Activated naive CD8-positive, alpha-beta T cell (primary cell): ENCODE measurements around the gene SRPK2.

Experiments used
- H3K27ac Mint-ChIP-seq: one replicate; pipeline ENCODE4 v1.8.0; 2021; ENCODE audit warnings: mixed read lengths
- H3K27me3 Mint-ChIP-seq: one replicate; pipeline ENCODE4 v1.8.0; 2021; ENCODE audit warnings: mixed read lengths
- H3K36me3 Mint-ChIP-seq: one replicate; pipeline ENCODE4 v1.8.0; 2021; ENCODE audit warnings: mixed read lengths
- H3K4me1 Mint-ChIP-seq: one replicate; pipeline ENCODE4 v1.8.0; 2021; ENCODE audit warnings: low read depth, mixed read lengths
- H3K4me3 Mint-ChIP-seq: one replicate; pipeline ENCODE4 v1.8.0; 2021; ENCODE audit warnings: mild to moderate bottlenecking, mixed read lengths
- H3K9me3 Mint-ChIP-seq: one replicate; pipeline ENCODE4 v1.8.0; 2021; ENCODE audit warnings: low read depth, mixed read lengths

SRPK2 gene

GRCh38 chr7:105107458-105107857 is 281.3 kb downstream of the SRPK2 start:
- no peak overlapping the region for H3K4me3 Mint-ChIP-seq
- no peaks in the 10 kb centered on the region for H3K27me3 Mint-ChIP-seq
- no peaks in the 10 kb centered on the region for H3K9me3 Mint-ChIP-seq
- peak overlapping the region; percentile 34 for H3K27ac Mint-ChIP-seq
- H3K4me1 Mint-ChIP-seq, result peaks cover 29% of the 10 kb centered on the region
- H3K36me3 Mint-ChIP-seq, result peaks cover 12% of the 10 kb centered on the region

DNA sequence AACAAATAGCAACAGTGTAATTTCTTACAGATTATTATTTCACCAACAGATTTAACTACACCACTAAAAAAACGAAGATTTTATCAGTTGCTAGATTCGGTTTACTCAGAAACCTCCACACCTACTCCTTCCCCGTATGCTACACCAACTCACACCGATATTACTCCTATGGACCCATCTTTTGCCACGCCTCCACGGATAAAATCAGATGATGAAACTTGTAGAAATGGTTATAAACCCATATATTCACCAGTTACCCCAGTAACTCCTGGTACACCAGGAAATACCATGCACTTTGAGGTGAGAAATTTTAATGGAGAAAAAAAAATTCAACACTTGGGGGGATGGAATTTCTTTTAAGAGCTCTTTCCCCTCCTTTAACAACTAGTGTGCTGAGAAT is 282.2 kb downstream of the SRPK2 start:
- Mint-ChIP-seq H3K4me1 (peaks cover 25% of the 10 kb centered on the region), H3K36me3 (peaks cover 5% of the 10 kb centered on the region), H3K27ac (peak overlapping the region; percentile 81), H3K4me3 (no peak overlapping the region), H3K27me3 (no peaks in the 10 kb centered on the region), H3K9me3 (no peaks in the 10 kb centered on the region)

DNA sequence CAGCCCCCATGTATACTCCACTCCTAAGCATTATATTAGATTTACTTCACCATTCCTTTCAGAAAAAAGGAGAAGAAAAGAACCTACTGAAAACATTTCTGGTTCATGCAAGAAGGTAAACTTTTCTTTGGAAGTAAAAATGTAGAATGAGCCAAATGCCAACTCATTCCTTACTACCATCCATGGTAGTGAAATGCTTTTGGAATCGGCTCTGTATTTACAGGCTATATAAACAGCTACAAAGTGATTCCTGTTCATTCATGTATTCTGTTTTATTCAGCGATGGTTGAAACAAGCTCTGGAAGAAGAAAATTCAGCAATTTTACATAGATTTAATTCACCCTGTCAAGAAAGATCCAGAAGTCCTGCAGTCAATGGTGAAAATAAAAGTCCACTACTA is 283.1 kb downstream of the SRPK2 start:
- no peaks in the 10 kb centered on the region for H3K9me3 Mint-ChIP-seq
- H3K27me3 Mint-ChIP-seq, result no peaks in the 10 kb centered on the region
- H3K27ac Mint-ChIP-seq, result peak overlapping the region; percentile 51
- peaks cover 7% of the 10 kb centered on the region for H3K36me3 Mint-ChIP-seq
- H3K4me1 Mint-ChIP-seq, result peaks cover 33% of the 10 kb centered on the region
- no peak overlapping the region for H3K4me3 Mint-ChIP-seq

GRCh38 chr7:105102557-105103352 is 286.0 kb downstream of the SRPK2 start:
- Mint-ChIP-seq H3K27me3 (no peaks in the 10 kb centered on the region), H3K4me3 (no peak overlapping the region), H3K36me3 (peaks cover 10% of the 10 kb centered on the region), H3K4me1 (peaks cover 48% of the 10 kb centered on the region), H3K27ac (peak overlapping the region; percentile 67), H3K9me3 (no peaks in the 10 kb centered on the region)

GRCh38 chr7:105101864-105102263 is 286.9 kb downstream of the SRPK2 start:
- H3K4me1 Mint-ChIP-seq, result peaks cover 51% of the 10 kb centered on the region
- H3K9me3 Mint-ChIP-seq, result no peaks in the 10 kb centered on the region
- no peak overlapping the region for H3K4me3 Mint-ChIP-seq
- H3K27me3 Mint-ChIP-seq, result no peaks in the 10 kb centered on the region
- H3K27ac Mint-ChIP-seq, result peak overlapping the region; percentile 58
- H3K36me3 Mint-ChIP-seq, result peaks cover 12% of the 10 kb centered on the region

DNA sequence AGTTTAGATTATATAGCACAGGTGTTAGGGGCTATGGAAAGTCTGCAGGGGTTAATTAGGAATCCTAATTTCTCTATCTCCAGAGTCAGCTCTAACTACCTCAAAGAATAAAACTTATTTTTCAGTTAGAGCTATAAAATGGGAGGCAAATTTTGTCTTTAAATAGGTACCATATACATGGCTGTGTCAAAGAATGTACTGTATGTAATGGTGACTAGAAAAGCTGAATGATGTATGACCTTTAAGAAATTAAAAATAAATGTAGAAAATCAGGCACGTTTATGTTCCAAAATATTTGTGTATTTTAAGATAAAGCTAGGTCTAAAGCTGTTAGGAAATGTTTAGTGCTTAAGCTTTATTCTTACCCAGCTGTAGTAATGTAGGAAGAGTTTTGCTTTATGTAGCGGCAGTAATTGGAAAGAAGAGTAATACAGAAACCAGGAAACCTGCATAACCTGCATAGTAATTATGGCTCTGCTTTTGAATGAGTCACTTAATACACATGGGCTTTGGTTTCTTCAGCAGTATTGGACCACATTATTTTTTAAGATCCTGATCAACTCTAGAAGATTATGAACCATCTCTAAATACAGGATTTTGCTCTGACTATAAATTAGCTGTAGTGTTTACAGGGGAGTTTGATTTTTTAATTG is 289.7 kb downstream of the SRPK2 start:
- H3K27ac Mint-ChIP-seq, result peak overlapping the region; percentile 83
- H3K27me3 Mint-ChIP-seq, result no peaks in the 10 kb centered on the region
- H3K4me1 Mint-ChIP-seq, result peaks cover 50% of the 10 kb centered on the region
- H3K4me3 Mint-ChIP-seq, result peak overlapping the region; percentile 33
- H3K36me3 Mint-ChIP-seq, result peaks cover 12% of the 10 kb centered on the region
- H3K9me3 Mint-ChIP-seq, result no peaks in the 10 kb centered on the region

- Mint-ChIP-seq H3K27me3 (no peaks in the 10 kb centered on the region), H3K27ac (peak overlapping the region; percentile 72), H3K4me1 (peaks cover 41% of the 10 kb centered on the region), H3K9me3 (no peaks in the 10 kb centered on the region), H3K36me3 (peaks cover 9% of the 10 kb centered on the region), H3K4me3 (peak overlapping the region; percentile 25)
Observed at GRCh38 chr7:105097619-105098018, 291.1 kb downstream of the SRPK2 start.

- no peaks in the 10 kb centered on the region for H3K27me3 Mint-ChIP-seq
- no peaks in the 10 kb centered on the region for H3K9me3 Mint-ChIP-seq
- peaks cover 37% of the 10 kb centered on the region for H3K4me1 Mint-ChIP-seq
- H3K36me3 Mint-ChIP-seq, result peaks cover 10% of the 10 kb centered on the region
- H3K4me3 Mint-ChIP-seq, result no peak overlapping the region
- H3K27ac Mint-ChIP-seq, result peak overlapping the region; percentile 34
Observed at GRCh38 chr7:105096306-105096705, 292.4 kb downstream of the SRPK2 start.

- no peaks in the 10 kb centered on the region for H3K27me3 Mint-ChIP-seq
- peaks cover 10% of the 10 kb centered on the region for H3K36me3 Mint-ChIP-seq
- H3K4me1 Mint-ChIP-seq, result peaks cover 24% of the 10 kb centered on the region
- no peaks in the 10 kb centered on the region for H3K9me3 Mint-ChIP-seq
- H3K4me3 Mint-ChIP-seq, result no peak overlapping the region
- H3K27ac Mint-ChIP-seq, result peak overlapping the region; percentile 68
Observed at GRCh38 chr7:105094966-105095365, 293.8 kb downstream of the SRPK2 start.

DNA sequence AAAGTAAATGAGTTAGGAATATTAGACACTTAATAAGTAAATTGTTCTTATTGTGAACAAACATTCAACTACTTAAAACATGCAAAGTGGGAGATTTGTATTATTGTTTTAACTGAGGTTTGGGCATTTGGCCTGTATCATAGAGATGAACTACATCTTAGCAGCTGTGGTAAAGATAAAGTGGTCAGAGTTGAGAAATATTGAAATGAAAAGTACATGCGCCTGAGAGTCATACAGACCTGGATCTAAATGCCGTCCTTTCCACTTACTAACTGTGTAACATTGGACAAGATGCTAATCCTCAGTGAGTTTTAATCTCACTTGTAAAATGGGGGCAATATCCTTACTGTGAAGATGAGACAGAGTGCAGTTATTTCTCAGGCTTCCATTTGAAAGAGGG is 300.3 kb downstream of the SRPK2 start:
- Mint-ChIP-seq H3K9me3 (no peaks in the 10 kb centered on the region), H3K27me3 (no peaks in the 10 kb centered on the region), H3K4me3 (no peak overlapping the region), H3K27ac (peak overlapping the region; percentile 52), H3K4me1 (peaks cover 12% of the 10 kb centered on the region), H3K36me3 (peaks cover 12% of the 10 kb centered on the region)

DNA sequence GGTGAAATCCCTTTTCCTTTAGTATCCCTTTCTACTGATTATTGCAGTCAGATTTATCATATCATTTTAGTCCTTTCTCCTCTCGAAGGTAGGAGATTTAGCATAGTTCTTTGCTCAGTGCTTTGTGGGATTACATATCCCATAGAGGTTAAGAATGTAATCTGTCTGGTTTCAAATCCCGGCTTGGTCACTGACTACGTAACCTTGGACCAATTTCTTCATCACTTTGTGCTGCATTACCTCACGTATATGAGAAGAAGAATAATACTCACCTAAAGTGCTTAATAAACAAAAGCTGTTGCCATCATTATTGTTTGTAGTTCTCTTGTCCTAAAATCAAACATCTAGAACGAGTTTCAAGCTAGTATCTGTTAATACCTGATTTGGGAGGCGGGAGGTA is 300.7 kb downstream of the SRPK2 start:
- Mint-ChIP-seq H3K27ac (peak overlapping the region; percentile 52), H3K36me3 (peaks cover 14% of the 10 kb centered on the region), H3K27me3 (no peaks in the 10 kb centered on the region), H3K4me1 (peaks cover 13% of the 10 kb centered on the region), H3K9me3 (no peaks in the 10 kb centered on the region), H3K4me3 (no peak overlapping the region)

DNA sequence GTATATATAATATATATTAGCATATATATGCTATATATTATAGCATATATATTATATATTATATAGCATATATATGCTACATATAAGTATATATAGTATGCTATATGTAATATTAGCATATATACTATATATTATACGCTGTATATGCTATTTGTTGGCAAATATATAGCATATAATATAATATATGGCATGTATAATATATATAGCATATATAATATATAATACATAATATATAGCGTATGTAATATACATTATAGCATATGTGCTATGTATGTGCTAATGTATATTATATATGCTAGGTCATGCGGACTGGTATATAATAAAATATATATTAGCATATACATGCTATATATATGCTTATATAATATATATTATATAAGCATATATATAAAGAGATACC is 301.9 kb downstream of the SRPK2 start:
- H3K27ac Mint-ChIP-seq, result no peak overlapping the region
- peaks cover 12% of the 10 kb centered on the region for H3K36me3 Mint-ChIP-seq
- H3K4me1 Mint-ChIP-seq, result peaks cover 20% of the 10 kb centered on the region

GRCh38 chr7:105084581-105084980 is 304.1 kb downstream of the SRPK2 start:
- peaks cover 8% of the 10 kb centered on the region for H3K36me3 Mint-ChIP-seq
- H3K27ac Mint-ChIP-seq, result peak overlapping the region; percentile 79
- H3K4me1 Mint-ChIP-seq, result peaks cover 20% of the 10 kb centered on the region
- H3K27me3 Mint-ChIP-seq, result no peaks in the 10 kb centered on the region
- H3K4me3 Mint-ChIP-seq, result no peak overlapping the region
- no peaks in the 10 kb centered on the region for H3K9me3 Mint-ChIP-seq

More for the DNA sequence above, 301.9 kb downstream of the SRPK2 start:
- Mint-ChIP-seq H3K4me3 (no peak overlapping the region), H3K9me3 (no peaks in the 10 kb centered on the region), H3K27me3 (no peaks in the 10 kb centered on the region)

GRCh38 chr7:105079348-105079747 is 309.4 kb downstream of the SRPK2 start:
- Mint-ChIP-seq H3K36me3 (peaks cover 11% of the 10 kb centered on the region), H3K27ac (no peak overlapping the region)

GRCh38 chr7:105073143-105073542 is 315.6 kb downstream of the SRPK2 start:
- peak overlapping the region; percentile 41 for H3K27ac Mint-ChIP-seq
- no peaks in the 10 kb centered on the region for H3K9me3 Mint-ChIP-seq
- H3K4me3 Mint-ChIP-seq, result no peak overlapping the region
- H3K4me1 Mint-ChIP-seq, result peaks cover 19% of the 10 kb centered on the region
- H3K27me3 Mint-ChIP-seq, result no peaks in the 10 kb centered on the region
- H3K36me3 Mint-ChIP-seq, result peaks cover 9% of the 10 kb centered on the region

More at GRCh38 chr7:105079348-105079747, 309.4 kb downstream of the SRPK2 start:
- H3K27me3 Mint-ChIP-seq, result no peaks in the 10 kb centered on the region
- peaks cover 18% of the 10 kb centered on the region for H3K4me1 Mint-ChIP-seq
- no peaks in the 10 kb centered on the region for H3K9me3 Mint-ChIP-seq
- H3K4me3 Mint-ChIP-seq, result no peak overlapping the region
